Sigmoid colon (tissue), 7 donors: ENCODE results near the gene ACTN4. TPM values are rescaled to one million over a fixed set of nuclear protein-coding genes. Genes with fewer than 3 reads are reported as not detected.
A peak's percentile ranks its signal among the peaks of the same experiment; 100 is the strongest.

ENCODE experiments used
- DNase-seq: peaks from one replicate; pipeline ENCODE4 v3.0.0-alpha.2; 2019
- H3K27ac ChIP-seq, 4 donors: fragments of 200-600 bp; sonication (generic); one replicate each; pipeline ENCODE4 v1.5.1; 2016 to 2019; ENCODE audit warnings: mild to moderate bottlenecking in 1 of 4
- H3K27me3 ChIP-seq, 3 donors: fragments of 200-600 bp; sonication (generic); one replicate each; pipeline ENCODE4 v1.5.1; 2019; ENCODE audit warnings: mild to moderate bottlenecking in 1 of 3
- H3K36me3 ChIP-seq, 4 donors: fragments of 200-600 bp; sonication (generic); one replicate each; pipeline ENCODE4 v1.5.1; 2016 to 2019
- H3K4me1 ChIP-seq, 4 donors: fragments of 200-600 bp; sonication (generic); one replicate each; pipeline ENCODE4 v1.5.1; 2017 to 2019
- H3K4me3 ChIP-seq, 4 donors: fragments of 200-600 bp; sonication (generic); one replicate each; pipeline ENCODE4 v1.5.1; 2017 to 2019; ENCODE audit warnings: mild to moderate bottlenecking in 2 of 4, moderate library complexity in 1 of 4
- H3K9me3 ChIP-seq, 4 donors: fragments of 200-600 bp in 3 of 4; sonication (generic) in 3 of 4; one replicate each; pipeline versions ENCODE4 v1.5.1 to v1.6.1; 2013 to 2019
- CTCF ChIP-seq, 4 experiments: fragments of 450-650 bp in 3 of 4; fragments of 200-600 bp in 1 of 4; IDR thresholded peaks; one replicate each; pipeline ENCODE4 v1.5.1; 2016 to 2019; ENCODE audit warnings: antibody characterized with exemption in 4 of 4, mild to moderate bottlenecking in 3 of 4, moderate library complexity in 2 of 4
- EP300 ChIP-seq, 4 donors: sonication (generic); formaldehyde crosslinking; IDR thresholded peaks; one replicate each; pipeline ENCODE4 v1.6.1; 2017; ENCODE audit warnings: antibody characterized with exemption in 4 of 4
- POLR2A ChIP-seq, 2 donors: fragments of 450-650 bp; IDR thresholded peaks; one replicate each; pipeline ENCODE4 v1.6.1; 2016; ENCODE audit warnings: antibody characterized with exemption in 2 of 2, mild to moderate bottlenecking in 2 of 2, moderate library complexity in 2 of 2
- POLR2AphosphoS5 ChIP-seq, 4 donors: sonication (generic); formaldehyde crosslinking; IDR thresholded peaks; one replicate each; pipeline ENCODE4 v1.6.1; 2017; ENCODE audit warnings: antibody characterized with exemption in 4 of 4
- WGBS, 2 donors: extraction: QIAGEN DNeasy Blood & Tissue Kit; methylation state at CpG; one replicate each; pipeline ENCODE4 v1.1.7; 2013; 5-methylcytosine and 5-hydroxymethylcytosine counted together
- intact Hi-C: fragments of 100-400 bp; cut with DNase I; formaldehyde crosslinking; loops from one replicate; pipeline ENCODE4 v1.15.1; 2023
- polyA plus RNA-seq, 3 donors: library from polyadenylated mRNA; stranded (reverse); fragments of 200-250 nt; gene quantifications; one replicate each; pipeline ENCODE4 v1.2.3, GENCODE V29; 2013
- total RNA-seq, 4 donors: library from RNA; depleted of rRNA; stranded (reverse); fragments of >200 nt; gene quantifications; one replicate each; pipeline ENCODE4 v1.1.0, GENCODE V29; 2016
- donor health status: healthy with polysubstance abuse.
- donor health status: Bipolar disorder and iron deficiency.
- donor health status: healthy.

ACTN4 gene
- total and polyA plus RNA-seq, 7 donors: 122 to 456 (median 176) TPM

- no peaks in the 10 kb centered on the region for H3K27me3 ChIP-seq
- DNase-seq: no peak
- no peak overlapping the region for H3K4me3 ChIP-seq
- peak overlapping the region; percentile 91 to 97 (median 96) for H3K27ac ChIP-seq
- intact Hi-C loops: no loop called here
- no peaks in the 10 kb centered on the region for H3K36me3 ChIP-seq
- peaks cover 0 to 89% (median 83%) of the 10 kb centered on the region in 4 donors for H3K4me1 ChIP-seq
- WGBS, 2 donors: 95 to 96% methylated on average over 14 of the region's 14 CpGs
- TF ChIP-seq CTCF (IDR thresholded peaks at IDR 0.05) (no peak), POLR2AphosphoS5 (IDR thresholded peaks at IDR 0.05) (no peak)
- H3K9me3 ChIP-seq: no peaks in the 10 kb centered on the region
Observed at GRCh38 chr19:38690146-38690545, 42.7 kb downstream of the ACTN4 start.

- Histone ChIP-seq H3K27me3 (no peaks in the 10 kb centered on the region), H3K36me3 (no peaks in the 10 kb centered on the region), H3K27ac (peak overlapping the region; percentile 91 to 97 (median 96)), H3K9me3 (no peaks in the 10 kb centered on the region), H3K4me1 (peaks cover 0 to 89% (median 83%) of the 10 kb centered on the region in 4 donors), H3K4me3 (no peak overlapping the region)
- DNase-seq: no peak
- intact Hi-C loops: no loop called here
- no peak for TF ChIP-seq CTCF (IDR thresholded peaks at IDR 0.05)
- no peak for TF ChIP-seq POLR2AphosphoS5 (IDR thresholded peaks at IDR 0.05)
- TF ChIP-seq POLR2A (IDR thresholded peaks at IDR 0.05): no peak
- no peak for TF ChIP-seq EP300 (IDR thresholded peaks at IDR 0.05)
- WGBS, 2 donors: 82 to 88% methylated on average over 7 of the region's 7 CpGs
Observed at GRCh38 chr19:38690832-38691231, 43.4 kb downstream of the ACTN4 start.

- H3K4me3 ChIP-seq: peak overlapping the region in 1 of 4 donors; percentile 6
- no peaks in the 10 kb centered on the region for H3K9me3 ChIP-seq
- no peaks in the 10 kb centered on the region for H3K27me3 ChIP-seq
- peak overlapping the region; percentile 91 to 97 (median 96) for H3K27ac ChIP-seq
- TF ChIP-seq CTCF (IDR thresholded peaks at IDR 0.05) (no peak), EP300 (IDR thresholded peaks at IDR 0.05) (peak in 2 of 4 donors; percentile 89 to 98), POLR2AphosphoS5 (IDR thresholded peaks at IDR 0.05) (peak; percentile 61 to 88 (median 78)), POLR2A (IDR thresholded peaks at IDR 0.05) (peak in 1 of 2 donors; percentile 51)
- DNase-seq: peak; percentile 94
- H3K36me3 ChIP-seq: peaks cover 0 to 5% (median 0%) of the 10 kb centered on the region in 4 donors
- intact Hi-C loops: loop anchor here (2.0 kb wide), 1 partner anchor 43 kb away; no protein-coding TSS in a partner anchor
- peaks cover 0 to 89% (median 84%) of the 10 kb centered on the region in 4 donors for H3K4me1 ChIP-seq
- WGBS, 2 donors: 77% methylated on average over 15 of the region's 15 CpGs
Observed at GRCh38 chr19:38691938-38692457, 44.5 kb downstream of the ACTN4 start.

- peak overlapping the region; percentile 91 to 97 (median 96) for H3K27ac ChIP-seq
- H3K9me3 ChIP-seq: no peaks in the 10 kb centered on the region
- H3K36me3 ChIP-seq: peaks cover 0 to 8% (median 0%) of the 10 kb centered on the region in 4 donors
- H3K4me3 ChIP-seq: peak overlapping the region in 1 of 4 donors; percentile 6
- intact Hi-C loops: loop anchor here (2.0 kb wide), 1 partner anchor 44 kb away; no protein-coding TSS in a partner anchor
- H3K27me3 ChIP-seq: no peaks in the 10 kb centered on the region
- 77 to 83% methylated on average over 25 of the region's 25 CpGs for WGBS, 2 donors
- peaks cover 0 to 92% (median 91%) of the 10 kb centered on the region in 4 donors for H3K4me1 ChIP-seq
- DNase-seq: no peak
- TF ChIP-seq POLR2AphosphoS5 (IDR thresholded peaks at IDR 0.05) (peak in 1 of 4 donors; percentile 10), CTCF (IDR thresholded peaks at IDR 0.05) (no peak)
Observed at GRCh38 chr19:38692458-38693379, 45.3 kb downstream of the ACTN4 start.
